ENCODE data around the gene VPS8. TPM values are rescaled to one million over a fixed set of nuclear protein-coding genes. Genes with fewer than 3 reads are reported as not detected.
A peak's percentile ranks its signal among the peaks of the same experiment; 100 is the strongest.

Gene VPS8
- total and polyA plus RNA-seq, 7 donors = 11.4 to 52.6 (median 30.8) TPM

- intact Hi-C loops (cut with DNase I) = no loop called here
- no peak overlapping the region for H3K27ac ChIP-seq
- no peak for ATAC-seq
- H3K36me3 ChIP-seq (ENCODE audit: insufficient read depth in 1 of 2, low read depth in 1 of 2) = peaks cover 4 to 78% of the 10 kb centered on the region in 2 donors
- H3K9me3 ChIP-seq = no peaks in the 10 kb centered on the region
- no peak overlapping the region for H3K4me3 ChIP-seq
- peaks cover 4% of the 10 kb centered on the region for H3K4me1 ChIP-seq
- WGBS, 3 donors = 78 to 94% (median 88%) methylated on average over 2 of the region's 2 CpGs
- DNase-seq = no peak
- no peaks in the 10 kb centered on the region for H3K27me3 ChIP-seq (ENCODE audit: insufficient read depth in 3 of 3, low read length in 2 of 3)
- no peak for TF ChIP-seq CTCF (IDR thresholded peaks at IDR 0.05)
Observed at GRCh38 chr3:184887574-184887973, 75.6 kb downstream of the VPS8 start.

GRCh38 chr3:184889312-184889904 lies 77.4 kb downstream of the VPS8 start:
- ATAC-seq (no peak), DNase-seq (no peak)

GRCh38 chr3:184894051-184894450 lies 82.1 kb downstream of the VPS8 start:
- Histone ChIP-seq H3K36me3 (ENCODE audit: insufficient read depth in 1 of 2, low read depth in 1 of 2) (peaks cover 4 to 67% of the 10 kb centered on the region in 2 donors), H3K27me3 (ENCODE audit: insufficient read depth in 3 of 3, low read length in 2 of 3) (no peaks in the 10 kb centered on the region), H3K4me1 (peaks cover 4% of the 10 kb centered on the region), H3K27ac (no peak overlapping the region), H3K9me3 (no peaks in the 10 kb centered on the region), H3K4me3 (no peak overlapping the region)
- TF ChIP-seq CTCF (IDR thresholded peaks at IDR 0.05) = no peak
- 98 to 100% (median 100%) methylated on average over 1 of the region's 1 CpG for WGBS, 3 donors
- ATAC-seq (no peak), DNase-seq (no peak)
- intact Hi-C loops (cut with DNase I) = no loop called here

More at GRCh38 chr3:184889312-184889904, 77.4 kb downstream of the VPS8 start:
- H3K4me1 ChIP-seq = peaks cover 4% of the 10 kb centered on the region
- H3K27me3 ChIP-seq (ENCODE audit: insufficient read depth in 3 of 3, low read length in 2 of 3) = no peaks in the 10 kb centered on the region
- H3K36me3 ChIP-seq (ENCODE audit: insufficient read depth in 1 of 2, low read depth in 1 of 2) = peaks cover 4 to 74% of the 10 kb centered on the region in 2 donors
- intact Hi-C loops (cut with DNase I) = no loop called here
- no peak for TF ChIP-seq CTCF (IDR thresholded peaks at IDR 0.05)
- 88 to 93% (median 93%) methylated on average over 6 of the region's 6 CpGs for WGBS, 3 donors
- H3K9me3 ChIP-seq = no peaks in the 10 kb centered on the region
- H3K4me3 ChIP-seq = no peak overlapping the region
- H3K27ac ChIP-seq = no peak overlapping the region

- DNase-seq (no peak), ATAC-seq (peak in 1 of 4 donors; percentile 35)
- peaks cover 4% of the 10 kb centered on the region for H3K4me1 ChIP-seq
- H3K27me3 ChIP-seq (ENCODE audit: insufficient read depth in 3 of 3, low read length in 2 of 3) = no peaks in the 10 kb centered on the region
- no peak overlapping the region for H3K27ac ChIP-seq
- H3K4me3 ChIP-seq = no peak overlapping the region
- no peaks in the 10 kb centered on the region for H3K9me3 ChIP-seq
- H3K36me3 ChIP-seq (ENCODE audit: insufficient read depth in 1 of 2, low read depth in 1 of 2) = peaks cover 0 to 64% of the 10 kb centered on the region in 2 donors
- intact Hi-C loops (cut with DNase I) = no loop called here
- no peak for TF ChIP-seq CTCF (IDR thresholded peaks at IDR 0.05)
- 89 to 92% (median 91%) methylated on average over 3 to 4 of the region's 4 CpGs for WGBS, 3 donors
Observed at GRCh38 chr3:184895350-184895749, 83.4 kb downstream of the VPS8 start.

- no peaks in the 10 kb centered on the region for H3K27me3 ChIP-seq (ENCODE audit: insufficient read depth in 3 of 3, low read length in 2 of 3)
- 93 to 98% (median 95%) methylated on average over 2 of the region's 2 CpGs for WGBS, 3 donors
- no peak for TF ChIP-seq CTCF (IDR thresholded peaks at IDR 0.05)
- DNase-seq = no peak
- H3K4me1 ChIP-seq = peaks cover 4% of the 10 kb centered on the region
- H3K9me3 ChIP-seq = no peaks in the 10 kb centered on the region
- ATAC-seq = no peak
- intact Hi-C loops (cut with DNase I) = no loop called here
- H3K4me3 ChIP-seq = no peak overlapping the region
- H3K27ac ChIP-seq = no peak overlapping the region
- H3K36me3 ChIP-seq (ENCODE audit: insufficient read depth in 1 of 2, low read depth in 1 of 2) = peaks cover 0 to 67% of the 10 kb centered on the region in 2 donors
Observed at GRCh38 chr3:184896336-184896735, 84.4 kb downstream of the VPS8 start.
